Islet precursor cell (in vitro differentiated cells): ENCODE measurements around the gene EIF3L.

Experiments used
- DNase-seq: peaks from one replicate; pipeline ENCODE4 v3.0.0-alpha.2; 2018

Gene EIF3L

DNA sequence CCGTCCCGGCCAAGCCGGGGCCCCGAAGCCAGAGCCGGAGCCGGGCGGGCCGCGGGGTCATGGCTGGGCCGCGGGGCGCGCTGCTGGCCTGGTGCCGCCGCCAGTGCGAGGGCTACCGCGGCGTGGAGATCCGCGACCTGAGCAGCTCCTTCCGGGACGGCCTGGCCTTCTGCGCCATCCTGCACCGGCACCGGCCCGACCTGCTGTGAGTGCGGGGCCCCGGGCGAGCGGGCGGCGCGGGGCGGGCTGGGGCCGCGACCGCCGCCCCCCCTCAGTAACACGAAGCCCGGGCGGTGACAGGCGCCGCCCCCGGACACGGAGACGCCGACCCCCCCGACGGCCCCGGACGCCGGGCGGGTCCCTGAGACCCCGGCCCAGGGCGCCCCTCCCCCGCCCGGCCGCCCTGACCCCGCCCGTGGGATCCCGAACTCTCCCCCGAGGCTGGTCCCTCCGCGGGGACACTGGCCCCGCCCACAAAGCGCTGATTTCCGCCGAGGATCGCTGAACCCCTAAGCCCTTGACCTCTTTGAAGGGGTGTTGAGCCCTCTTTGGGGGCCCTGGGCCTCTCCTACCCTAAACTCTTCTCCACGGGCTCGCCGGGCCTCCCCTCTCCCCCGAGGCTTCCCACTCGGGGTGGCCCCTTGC is 57.3 kb downstream of the EIF3L start:
- DNase-seq, result no peak

DNA sequence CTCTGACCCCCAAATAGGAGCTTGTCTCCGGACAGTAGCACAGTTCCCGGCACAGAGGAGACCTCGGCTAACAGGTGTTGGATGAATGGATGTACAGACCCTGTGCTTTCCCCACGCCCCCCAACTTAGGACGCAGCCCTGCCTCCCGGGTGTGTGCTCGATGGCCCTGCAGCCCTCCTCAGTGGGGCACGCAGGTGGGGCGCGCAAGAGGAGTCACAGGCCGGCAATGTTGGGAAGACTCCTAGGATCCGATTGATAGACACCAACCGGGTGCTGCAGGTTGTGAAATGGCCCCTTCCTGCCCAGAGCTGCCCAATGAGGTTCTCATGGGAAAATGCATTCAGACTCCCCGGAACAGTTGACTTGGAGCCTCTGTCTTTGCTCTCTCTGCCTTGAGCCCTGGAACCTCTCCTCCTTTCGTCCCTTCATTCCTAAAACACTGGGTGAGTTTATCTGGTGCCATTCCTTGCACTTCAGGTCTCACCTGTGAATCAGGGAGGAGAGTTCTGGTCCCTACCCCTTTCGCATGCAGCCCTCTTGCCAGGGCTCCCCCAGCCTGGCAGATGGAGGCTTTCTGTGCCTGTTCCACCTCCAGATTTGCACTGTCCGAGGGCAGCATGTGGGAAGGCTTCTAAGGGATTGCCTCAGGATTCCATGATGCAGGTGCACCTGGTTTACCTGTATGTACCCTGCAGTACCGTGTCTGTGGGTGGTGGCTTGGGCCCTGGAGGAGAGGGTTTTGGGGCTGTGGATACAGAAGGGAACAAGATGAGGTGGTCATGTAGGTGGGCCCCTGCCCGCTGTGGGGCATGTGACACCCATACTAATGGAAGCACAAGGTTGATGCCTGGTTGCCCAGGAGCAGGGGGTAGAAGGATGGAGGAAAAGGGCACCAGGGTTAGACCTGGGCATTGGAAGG is 58.1 kb downstream of the EIF3L start:
- DNase-seq, result no peak

DNA sequence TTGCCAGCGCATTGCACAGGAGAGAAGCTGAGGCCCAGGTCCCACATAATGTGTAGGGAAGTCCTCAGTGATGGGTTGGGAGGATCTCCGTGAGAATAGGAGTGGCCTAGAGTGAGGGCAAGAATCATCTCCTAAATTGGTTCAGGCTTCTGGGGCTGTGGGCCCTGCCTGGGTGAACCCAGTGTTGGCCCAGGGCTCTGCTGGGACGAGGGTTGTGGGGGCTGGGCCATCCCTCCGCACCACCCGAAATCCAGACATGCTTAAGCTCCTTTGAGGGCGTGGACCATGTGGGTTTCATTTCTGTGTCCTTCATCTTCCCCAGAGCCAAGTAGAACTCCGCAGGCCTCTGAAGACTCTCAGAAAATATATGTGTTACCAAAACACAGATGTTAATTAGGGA is 60.5 kb downstream of the EIF3L start:
- no peak for DNase-seq

DNA sequence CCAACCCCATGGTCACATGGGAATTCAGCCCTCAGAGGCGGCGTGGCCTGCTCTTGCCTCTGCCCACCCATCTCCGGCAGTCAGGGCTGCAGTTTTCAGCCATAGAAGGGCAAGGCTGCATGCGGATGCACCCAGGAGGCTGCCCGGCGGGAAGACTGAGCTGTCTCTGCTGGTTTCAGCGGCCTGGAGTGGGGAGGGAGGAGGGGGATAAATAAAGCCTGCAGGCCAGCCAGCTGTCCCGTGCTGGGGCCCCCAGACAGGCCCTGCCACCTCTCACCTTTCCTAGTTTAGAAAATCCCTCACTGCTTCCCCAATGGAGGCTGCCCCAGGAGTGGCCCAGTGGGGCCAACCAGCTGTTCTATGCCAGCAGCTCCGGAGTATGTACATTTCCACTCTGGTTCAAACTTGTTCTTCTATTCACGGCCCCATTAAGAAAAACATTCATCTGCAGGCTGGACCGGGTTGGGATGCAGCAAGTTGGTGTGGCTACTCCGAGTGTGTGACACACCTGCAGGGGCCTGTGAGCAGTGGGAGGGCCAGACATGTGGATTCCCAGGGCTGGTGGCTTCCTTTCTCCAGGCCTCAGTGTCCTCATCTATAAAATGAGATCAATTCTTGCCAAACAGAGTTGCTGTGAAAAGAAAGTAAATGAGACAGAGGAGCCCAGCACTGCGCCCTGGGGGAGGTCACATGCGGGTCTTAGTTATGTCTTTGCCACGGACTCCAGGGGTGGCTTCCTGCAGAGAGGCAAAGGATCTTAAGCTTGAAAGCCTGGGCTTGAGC is 61.9 kb downstream of the EIF3L start:
- no peak for DNase-seq

DNA sequence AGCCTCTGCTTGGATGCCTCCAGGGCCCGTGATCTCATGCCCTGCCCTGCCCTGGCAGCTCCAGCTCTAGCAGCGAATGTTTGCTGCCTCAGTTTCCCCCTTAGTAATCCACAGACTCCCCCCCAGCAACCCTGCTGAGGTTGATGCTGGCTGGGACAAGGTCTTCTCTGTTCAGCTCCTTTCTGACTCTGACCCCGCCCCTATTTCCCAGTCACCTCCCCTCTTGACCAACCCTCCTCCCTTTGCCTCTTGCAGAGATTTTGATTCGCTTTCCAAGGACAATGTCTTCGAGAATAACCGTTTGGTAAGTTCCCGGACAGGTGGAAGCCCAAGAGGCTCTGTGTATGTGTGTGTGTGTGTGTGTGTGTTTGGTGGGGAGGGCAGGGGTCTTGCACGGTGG is 62.5 kb downstream of the EIF3L start:
- DNase-seq, result no peak

DNA sequence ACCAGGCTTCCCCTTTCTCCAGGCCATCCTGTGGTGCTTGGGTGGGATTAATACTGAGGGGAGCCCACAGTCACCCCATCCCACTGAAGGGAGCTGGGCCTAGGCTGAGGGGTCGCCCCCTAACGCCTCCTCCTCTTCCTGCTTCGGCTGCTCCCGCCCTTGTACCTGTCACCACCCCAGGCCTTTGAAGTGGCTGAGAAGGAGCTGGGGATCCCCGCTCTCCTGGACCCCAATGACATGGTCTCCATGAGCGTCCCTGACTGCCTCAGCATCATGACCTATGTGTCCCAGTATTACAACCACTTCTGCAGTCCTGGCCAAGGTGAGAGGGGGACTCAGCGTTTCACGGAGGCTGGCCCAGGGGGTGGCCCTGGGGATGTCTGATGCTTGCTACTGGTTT is 63.0 kb downstream of the EIF3L start:
- no peak for DNase-seq

DNA sequence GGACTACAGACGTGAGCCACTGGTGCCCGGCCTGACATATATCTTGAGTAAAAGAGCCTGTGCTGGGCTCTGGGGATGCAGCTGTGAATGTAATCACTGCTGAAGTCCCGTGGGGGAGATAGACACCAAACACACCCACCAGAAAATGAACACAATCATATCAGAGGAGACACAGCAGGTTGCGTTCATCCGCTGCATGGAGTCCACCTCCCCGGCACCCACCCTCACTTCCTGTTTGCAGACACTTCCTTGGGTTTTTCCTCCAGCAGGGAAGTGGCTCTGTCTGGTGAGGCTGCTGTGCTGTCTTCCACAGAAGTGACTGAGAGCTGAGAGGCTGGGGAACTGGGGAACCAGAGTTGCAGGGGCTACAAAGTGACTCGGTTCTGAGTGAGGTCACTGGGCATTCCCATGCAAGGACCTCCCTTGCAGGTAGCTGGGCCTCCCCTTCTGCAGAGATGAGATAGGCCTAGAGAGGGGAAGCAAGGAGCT is 64.1 kb downstream of the EIF3L start:
- no peak for DNase-seq

DNA sequence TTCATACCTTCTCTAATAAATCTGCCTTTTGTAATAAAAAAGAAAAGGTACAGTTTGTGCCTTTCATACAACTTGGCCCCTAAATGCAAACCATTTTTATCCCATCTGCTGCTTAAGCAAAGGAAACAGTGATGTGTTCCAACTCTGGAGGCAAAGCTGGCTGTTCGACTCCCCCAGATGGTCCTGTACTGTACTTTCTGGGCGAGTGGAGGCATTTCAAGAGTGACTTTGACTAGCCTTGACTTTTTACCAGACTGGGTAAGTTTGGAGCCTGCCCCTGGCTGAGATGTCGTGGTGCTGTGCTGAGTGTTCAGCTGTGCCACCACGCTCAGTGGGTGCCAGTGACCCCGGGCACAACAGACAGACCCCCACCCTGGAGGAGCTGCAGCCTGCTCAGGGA is 67.1 kb downstream of the EIF3L start:
- DNase-seq, result no peak

DNA sequence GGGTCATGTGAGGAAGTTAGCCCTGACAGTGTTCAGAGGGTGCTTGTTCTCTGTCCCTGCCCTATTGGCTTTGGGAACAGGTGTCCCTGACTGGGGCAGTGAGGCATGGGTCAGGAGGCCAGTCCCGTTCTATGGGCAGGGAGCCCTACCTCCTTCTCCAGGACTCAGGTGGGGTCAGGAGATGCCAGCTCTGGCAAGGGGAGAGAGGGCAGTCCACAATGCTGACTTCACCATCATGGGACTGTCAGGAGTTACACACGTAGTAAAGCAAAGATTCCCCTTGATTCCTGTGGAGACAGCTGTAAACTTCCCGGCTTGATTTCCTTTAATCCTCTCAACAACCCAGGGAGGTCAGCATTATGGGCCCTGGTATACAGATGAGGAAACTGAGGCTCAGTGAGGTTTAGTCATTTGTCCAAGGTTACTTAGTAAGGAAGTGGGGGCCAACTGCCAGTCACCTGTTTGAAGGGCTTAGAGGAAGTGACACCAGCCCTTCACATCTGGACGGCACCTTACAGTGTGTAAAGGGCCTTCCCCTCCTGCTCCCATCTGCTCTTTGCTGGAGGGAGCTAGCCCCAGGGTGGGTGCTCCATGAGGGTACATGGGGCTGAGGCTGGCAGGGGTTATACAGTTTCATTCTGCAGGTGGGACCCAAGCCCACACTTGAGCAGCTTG is 68.8 kb downstream of the EIF3L start:
- no peak for DNase-seq

DNA sequence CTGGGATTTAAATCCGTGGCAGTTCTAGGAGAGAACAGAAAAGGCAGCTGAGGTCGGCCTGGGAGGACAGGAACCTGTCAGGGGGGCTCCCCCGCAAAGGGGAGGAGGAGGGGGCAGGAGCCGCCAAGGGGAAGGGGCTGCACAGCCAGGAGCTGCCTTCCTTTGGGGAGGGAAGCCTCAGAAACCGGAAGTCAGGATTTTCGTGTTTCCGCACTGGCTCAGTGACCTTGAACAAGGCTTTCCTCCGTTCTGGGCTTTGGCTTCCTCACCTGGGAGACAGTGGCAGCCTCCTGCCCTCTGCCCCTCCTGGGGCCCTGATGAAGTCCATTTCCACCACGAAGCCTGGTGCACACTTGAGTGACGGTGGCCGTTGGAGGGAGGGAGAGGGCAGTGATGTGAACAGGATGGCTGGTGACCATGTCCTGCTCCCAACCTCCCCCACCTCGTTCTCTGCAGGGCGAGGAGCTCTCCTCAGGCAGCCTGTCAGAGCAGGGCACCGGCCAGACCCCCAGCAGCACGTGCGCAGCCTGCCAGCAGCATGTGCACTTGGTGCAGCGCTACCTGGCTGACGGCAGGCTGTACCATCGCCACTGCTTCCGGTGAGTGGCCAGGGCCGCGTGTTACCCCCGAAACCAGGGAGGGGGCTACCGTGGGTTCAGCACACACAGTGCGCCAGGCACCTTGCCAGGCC is 69.5 kb downstream of the EIF3L start:
- DNase-seq, result no peak

DNA sequence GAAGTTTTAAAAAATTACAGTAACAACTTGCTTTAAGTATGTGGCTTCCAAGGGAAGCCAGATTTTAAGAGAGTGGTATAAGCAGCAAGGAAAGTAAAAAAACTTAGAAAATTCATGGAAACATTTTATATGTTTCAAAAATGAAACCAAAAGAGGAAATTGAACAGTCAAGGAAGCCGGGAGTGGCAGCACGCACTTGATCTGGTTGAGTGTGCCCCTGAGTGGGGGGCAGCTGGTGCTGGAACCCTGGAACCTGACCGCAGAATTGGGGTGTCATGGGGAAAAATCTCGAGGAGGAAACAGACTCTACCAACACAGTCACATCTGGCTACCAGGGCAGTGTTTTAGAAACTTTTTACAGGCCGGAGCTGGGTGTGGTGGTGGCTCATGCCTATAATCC is 70.9 kb downstream of the EIF3L start:
- DNase-seq, result no peak

DNA sequence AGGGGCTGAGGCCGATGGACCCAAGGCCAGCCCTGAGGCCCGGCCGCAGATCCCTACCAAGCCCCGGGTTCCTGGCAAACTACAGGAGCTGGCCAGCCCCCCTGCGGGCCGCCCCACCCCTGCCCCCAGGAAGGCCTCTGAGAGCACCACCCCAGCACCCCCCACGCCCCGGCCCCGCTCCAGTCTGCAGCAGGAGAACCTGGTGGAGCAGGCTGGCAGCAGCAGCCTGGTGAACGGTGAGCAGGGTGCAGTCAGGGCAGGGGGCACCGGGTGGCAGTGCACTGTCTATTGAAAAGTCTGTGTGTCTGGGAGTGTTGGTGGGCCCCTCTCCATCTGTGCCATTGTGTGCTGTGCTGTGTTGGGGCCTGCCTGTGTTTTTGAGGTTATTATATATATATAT is 73.0 kb downstream of the EIF3L start:
- no peak for DNase-seq

DNA sequence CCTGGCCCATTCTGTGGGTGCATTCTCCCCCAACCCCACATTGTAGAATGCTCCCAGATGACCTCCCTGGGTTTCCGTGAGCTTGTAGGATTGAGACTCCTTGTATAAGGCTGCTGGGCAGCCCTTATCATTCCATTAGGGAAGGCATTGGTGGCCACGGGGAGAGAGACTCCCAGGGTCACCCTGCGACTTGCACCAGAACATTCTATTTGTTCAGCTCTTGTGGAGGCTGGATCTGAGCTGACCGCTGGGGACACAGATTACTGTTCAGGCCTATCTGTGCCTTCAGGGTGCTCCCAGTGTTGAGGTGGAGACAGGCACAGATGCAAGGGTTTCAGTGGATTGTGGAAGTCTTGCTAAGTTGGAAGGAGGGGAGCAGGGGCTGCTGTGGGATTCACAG is 74.7 kb downstream of the EIF3L start:
- DNase-seq, result no peak

DNA sequence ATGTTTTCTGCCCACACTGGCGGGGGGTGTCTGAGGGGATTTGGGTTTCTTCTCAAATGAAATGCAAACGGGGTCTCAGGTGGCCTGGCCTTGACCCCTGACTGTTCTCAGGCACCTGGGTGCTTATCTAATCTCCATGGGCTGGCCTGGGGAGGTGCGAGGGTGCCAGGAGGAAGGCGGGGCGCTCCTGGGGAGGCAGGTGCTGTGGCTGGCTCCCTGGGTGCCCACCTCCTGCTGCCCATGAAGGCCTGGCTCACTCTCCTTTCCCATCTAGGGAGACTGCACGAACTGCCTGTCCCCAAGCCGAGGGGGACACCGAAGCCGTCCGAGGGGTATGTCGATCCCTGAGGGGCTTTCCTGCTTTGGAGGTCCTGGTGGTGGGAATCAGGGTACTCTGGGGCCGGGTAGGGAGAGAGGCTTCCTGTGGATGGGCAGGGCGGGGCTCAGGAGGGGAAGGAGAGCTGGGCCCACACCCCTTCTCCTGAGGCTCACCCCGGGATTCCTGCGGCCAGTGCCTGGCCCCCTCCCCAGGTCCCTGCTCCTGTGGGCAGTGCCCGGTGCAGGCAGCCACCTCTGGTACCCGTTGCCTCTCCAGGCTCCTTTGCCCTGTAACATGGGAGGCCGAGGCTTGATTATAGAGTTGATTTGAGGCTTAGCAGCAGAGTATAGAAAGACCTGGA is 75.3 kb downstream of the EIF3L start:
- no peak for DNase-seq

DNA sequence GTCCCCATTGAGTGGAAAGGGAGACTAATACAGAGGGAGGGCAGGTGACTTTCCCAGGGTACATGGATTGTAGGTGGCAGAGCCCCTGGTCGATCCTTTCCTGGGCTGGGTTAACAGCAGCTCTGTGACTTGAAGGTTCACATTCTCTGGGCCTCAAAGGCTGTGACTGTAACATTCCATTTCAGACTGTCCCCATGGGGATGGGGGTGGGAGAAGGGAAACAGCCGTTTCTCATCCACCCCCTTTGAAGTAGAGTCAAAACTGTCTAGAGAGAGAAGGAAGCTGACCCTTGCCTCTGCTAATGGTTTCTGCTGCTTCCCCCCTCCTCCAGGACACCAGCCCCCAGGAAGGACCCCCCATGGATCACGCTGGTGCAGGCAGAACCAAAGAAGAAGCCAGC is 76.1 kb downstream of the EIF3L start:
- DNase-seq, result no peak

DNA sequence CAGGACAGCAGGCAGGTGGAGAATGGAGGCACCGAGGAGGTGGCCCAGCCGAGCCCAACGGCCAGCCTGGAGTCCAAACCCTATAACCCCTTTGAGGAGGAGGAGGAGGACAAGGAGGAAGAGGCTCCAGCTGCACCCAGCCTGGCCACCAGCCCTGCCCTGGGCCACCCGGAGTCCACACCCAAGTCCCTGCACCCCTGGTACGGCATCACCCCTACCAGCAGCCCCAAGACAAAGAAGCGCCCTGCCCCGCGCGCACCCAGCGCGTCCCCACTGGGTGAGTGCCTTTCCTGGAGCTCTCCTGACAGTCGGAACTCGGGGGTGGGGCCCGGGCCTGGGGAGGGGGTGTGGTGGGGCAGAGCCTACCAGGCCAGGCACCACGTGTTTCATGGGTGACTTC is 76.5 kb downstream of the EIF3L start:
- DNase-seq, result no peak

DNA sequence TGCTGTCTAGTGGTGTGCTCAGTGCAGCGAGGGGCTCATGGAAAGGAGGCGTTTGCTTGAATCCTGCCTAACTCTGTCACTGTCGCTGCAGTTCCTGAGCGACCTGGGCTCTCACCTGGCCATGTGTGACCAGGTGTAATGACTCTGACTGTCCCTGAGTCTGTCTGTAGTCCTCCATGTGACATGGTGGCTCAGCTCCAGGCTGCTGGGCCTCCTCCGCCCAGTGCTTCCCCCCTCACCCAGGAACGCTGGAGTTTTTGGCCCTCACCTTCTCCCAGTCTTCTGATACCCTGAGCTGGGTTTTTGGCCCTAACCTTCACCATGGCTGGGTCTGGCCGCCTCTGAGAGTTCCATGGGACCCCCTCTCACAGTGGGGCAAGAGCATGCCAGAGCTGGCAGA is 77.1 kb downstream of the EIF3L start:
- no peak for DNase-seq

DNA sequence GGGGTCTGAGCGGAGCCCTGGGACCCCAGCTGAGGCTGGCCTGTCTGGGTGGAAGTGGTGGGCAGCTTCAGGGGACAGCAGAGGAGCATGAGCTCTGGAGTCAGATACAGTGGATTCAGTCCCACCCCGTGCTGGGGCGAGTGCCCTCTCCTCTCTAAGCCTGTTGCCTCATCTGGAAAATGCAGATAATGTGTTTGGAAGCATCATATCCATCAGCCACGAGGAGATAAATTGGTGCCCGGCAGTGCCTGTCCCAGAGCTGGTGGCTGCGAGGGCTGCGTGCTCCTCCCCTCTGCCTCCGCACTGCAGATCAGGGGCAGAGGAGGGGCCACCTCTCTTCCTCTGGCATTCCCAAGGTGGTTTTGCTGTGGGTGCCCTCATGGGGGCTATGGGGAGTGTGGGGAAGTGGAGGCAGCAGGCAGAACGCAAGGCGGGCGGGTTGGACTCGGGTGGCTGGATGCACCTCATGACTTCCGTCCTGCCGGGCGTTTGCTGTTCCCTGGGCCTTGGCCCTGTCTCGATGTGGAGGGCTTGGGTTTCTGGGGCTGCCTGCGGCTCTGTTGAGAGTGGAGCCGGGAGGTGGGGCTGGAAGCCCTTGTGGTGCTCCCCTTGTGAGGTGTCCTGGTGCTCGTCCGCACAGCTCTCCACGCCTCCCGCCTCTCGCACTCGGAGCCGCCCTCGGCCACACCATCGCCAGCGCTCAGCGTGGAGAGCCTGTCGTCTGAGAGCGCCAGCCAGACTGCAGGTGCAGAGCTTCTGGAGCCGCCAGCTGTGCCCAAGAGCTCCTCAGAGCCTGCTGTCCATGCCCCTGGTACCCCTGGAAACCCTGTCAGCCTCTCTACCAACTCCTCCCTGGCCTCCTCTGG is 77.8 kb downstream of the EIF3L start:
- DNase-seq, result no peak

DNA sequence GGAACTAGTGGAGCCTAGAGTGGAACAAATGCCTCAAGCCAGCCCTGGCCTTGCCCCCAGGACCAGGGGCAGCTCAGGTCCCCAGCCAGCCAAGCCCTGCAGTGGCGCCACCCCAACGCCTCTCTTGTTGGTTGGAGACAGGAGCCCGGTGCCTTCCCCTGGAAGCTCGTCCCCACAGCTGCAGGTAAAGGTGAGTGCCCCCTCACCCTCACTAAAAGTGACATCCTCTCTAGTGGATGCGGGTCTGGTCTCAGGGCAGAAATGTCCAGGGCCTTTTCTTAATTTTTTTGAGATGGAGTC is 78.4 kb downstream of the EIF3L start:
- no peak for DNase-seq

DNA sequence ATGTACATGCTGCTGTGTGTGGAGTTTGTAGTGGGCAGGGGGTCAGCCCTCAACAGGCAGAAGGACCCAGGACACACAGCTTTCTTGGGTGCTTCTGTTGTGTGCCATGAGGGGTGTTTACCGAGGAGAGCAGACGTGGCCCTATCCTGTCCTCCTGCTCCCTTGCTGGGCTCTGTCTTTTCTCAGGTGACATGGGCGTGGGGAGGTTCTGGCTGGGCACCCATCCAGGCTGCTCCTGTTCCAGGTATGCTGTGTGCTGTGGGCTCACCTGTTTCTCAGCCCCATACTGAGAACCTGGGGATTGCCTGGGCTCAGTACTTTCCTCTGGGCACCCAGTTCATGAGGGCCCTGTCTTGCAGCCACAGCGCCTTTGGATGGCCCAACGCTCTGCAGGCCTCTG is 80.2 kb downstream of the EIF3L start:
- DNase-seq, result no peak
